GM12878 (cell line): ENCODE results near the gene CDHR2. TPM values are rescaled to one million over a fixed set of nuclear protein-coding genes. Genes with fewer than 3 reads are reported as not detected.

Experiments used
- ATAC-seq: fragments of 200-7000 bp; cut with Tn5 transposase; 3 replicates; pipeline ENCODE4 v1.9.1; 2020; ENCODE audit warnings: mild to moderate bottlenecking, moderate library complexity
- BruUV-seq: library from RNA; stranded (reverse); fragments of 400-500 nt; replicated peaks from 2 replicates; lab custom pipeline; 2021; lab: Mats Ljungman, UMichigan
- CTCF ChIA-PET: fragments of 300-600 bp; sonication (Branson Sonifier 250); formaldehyde crosslinking; extraction: SDS; loops from one replicate; lab custom pipeline; 2021; ENCODE audit warnings: inconsistent platforms; lab: Yijun Ruan, JAX
- POLR2A ChIA-PET: fragments of 350-600 bp; formaldehyde crosslinking; extraction: SDS; loops from one replicate; lab custom pipeline; 2021; ENCODE audit warnings: inconsistent platforms; lab: Charles Lee
- RAD21 ChIA-PET: fragments of 300-600 bp; sonication (Branson Sonifier 250); formaldehyde crosslinking; loops from one replicate; lab custom pipeline; 2023; ENCODE audit warnings: antibody characterized with exemption; ENCODE audit not compliant: unreplicated experiment; lab: Charles Lee
- SMC1A ChIA-PET: fragments of 300-600 bp; sonication (Branson Sonifier 250); formaldehyde crosslinking; loops from one replicate; lab custom pipeline; 2023; ENCODE audit not compliant: unreplicated experiment, uncharacterized antibody; lab: Charles Lee
- DNase-seq: peaks from one replicate; pipeline ENCODE4 v3.0.0-alpha.2; 2011; ENCODE audit warnings: low read depth, low spot score
- FAIRE-seq: peaks from 3 replicates; lab custom pipeline; 2011; peaks lifted over from hg19 to GRCh38; lab: Jason Lieb, UNC
- H2AFZ ChIP-seq: 2 replicates; pipeline ENCODE4 v1.6.0; 2011; ENCODE audit warnings: low read depth, low read length, control low read depth; ENCODE audit not compliant: control insufficient read depth
- H3K27ac ChIP-seq: 2 replicates; pipeline ENCODE4 v1.5.1; 2011; ENCODE audit warnings: control low read depth; ENCODE audit not compliant: control insufficient read depth, insufficient read depth
- H3K27me3 ChIP-seq, 2 experiments: replicated peaks in 1 of 2; 2 replicates each; pipeline versions ENCODE4 v1.6.0 to v1.6.1; 2011; ENCODE audit warnings: low read length in 1 of 2; ENCODE audit not compliant: control insufficient read depth in 2 of 2, insufficient read depth in 2 of 2
- H3K36me3 ChIP-seq, 2 experiments: 2 replicates each; pipeline ENCODE4 v1.5.1; 2011; ENCODE audit warnings: low read length in 1 of 2; ENCODE audit not compliant: control insufficient read depth in 2 of 2, insufficient read depth in 2 of 2
- H3K4me1 ChIP-seq: 2 replicates; pipeline ENCODE4 v1.6.1; 2011; ENCODE audit warnings: mild to moderate bottlenecking, low read length, moderate library complexity, mixed read lengths; ENCODE audit not compliant: control insufficient read depth, insufficient read depth
- H3K4me2 ChIP-seq: 2 replicates; pipeline ENCODE4 v1.6.0; 2011; ENCODE audit warnings: control low read depth; ENCODE audit not compliant: control insufficient read depth, insufficient read depth
- H3K4me3 ChIP-seq: fragments of 200-600 bp; sonication (generic); 2 replicates; pipeline ENCODE4 v1.5.1; 2016
- H3K79me2 ChIP-seq: 2 replicates; pipeline ENCODE4 v1.6.0; 2011; ENCODE audit warnings: low read length; ENCODE audit not compliant: control insufficient read depth, insufficient read depth
- H3K9ac ChIP-seq: 2 replicates; pipeline ENCODE4 v1.8.0; 2011; ENCODE audit warnings: low read length, control low read depth, mixed read lengths; ENCODE audit not compliant: control insufficient read depth, insufficient read depth
- H3K9me3 ChIP-seq: replicated peaks from 3 replicates; pipeline ENCODE4 v1.5.1; 2011; ENCODE audit warnings: mild to moderate bottlenecking, low read length; ENCODE audit not compliant: control insufficient read depth, insufficient read depth
- H4K20me1 ChIP-seq: 2 replicates; pipeline ENCODE4 v1.6.0; 2011; ENCODE audit not compliant: control insufficient read depth, insufficient read depth
- BMI1 ChIP-seq: fragments of 450-650 bp; IDR thresholded peaks from 2 replicates; pipeline ENCODE4 v1.6.1; 2016; ENCODE audit warnings: mild to moderate bottlenecking, moderate library complexity, borderline replicate concordance
- CBFB ChIP-seq: IDR thresholded peaks from 2 replicates; pipeline ENCODE4 v1.6.1; 2016; ENCODE audit warnings: antibody characterized with exemption, low read depth
- E2F4 ChIP-seq: IDR thresholded peaks from 2 replicates; pipeline ENCODE4 v1.6.1; 2012; ENCODE audit warnings: low read depth, low read length, improper control_type of control experiment
- GABPA ChIP-seq: IDR thresholded peaks from 2 replicates; pipeline ENCODE4 v1.6.1; 2014; ENCODE audit warnings: antibody characterized with exemption, low read depth, mild to moderate bottlenecking, inconsistent platforms
- HDAC6 ChIP-seq: fragments of 200-600 bp; sonication (generic); IDR thresholded peaks from one replicate; pipeline ENCODE4 v1.8.0; 2017; ENCODE audit warnings: antibody characterized with exemption; ENCODE audit not compliant: unreplicated experiment
- IRF3 ChIP-seq: fragments of 450-650 bp; IDR thresholded peaks from 2 replicates; pipeline ENCODE4 v1.6.1; 2014; ENCODE audit warnings: mild to moderate bottlenecking
- KAT2A ChIP-seq: conservative IDR thresholded peaks from 2 replicates; pipeline ENCODE4 v1.6.1; 2011; ENCODE audit warnings: low read depth, low read length; ENCODE audit not compliant: control insufficient read depth
- MEF2B ChIP-seq: fragments of 450-650 bp; IDR thresholded peaks from 2 replicates; pipeline ENCODE4 v1.6.1; 2018; ENCODE audit warnings: mild to moderate bottlenecking, moderate library complexity; ENCODE audit not compliant: partially characterized antibody, poor library complexity, severe bottlenecking
- NFIC ChIP-seq: IDR thresholded peaks from 2 replicates; pipeline ENCODE4 v1.6.1; 2012; ENCODE audit warnings: low read depth, mild to moderate bottlenecking, inconsistent platforms, low read length, moderate library complexity
- NR2F1 ChIP-seq: fragments of 450-650 bp; conservative IDR thresholded peaks from 2 replicates; pipeline ENCODE4 v1.6.1; 2017; ENCODE audit warnings: mild to moderate bottlenecking
- PAX5 ChIP-seq: IDR thresholded peaks from 2 replicates; pipeline ENCODE4 v1.6.1; 2011; ENCODE audit warnings: low read depth, low read length, borderline replicate concordance
- SMAD5 ChIP-seq: IDR thresholded peaks from 2 replicates; pipeline ENCODE4 v1.6.1; 2016; ENCODE audit warnings: antibody characterized with exemption, low read depth
- STAT3 ChIP-seq: IDR thresholded peaks from 2 replicates; pipeline ENCODE4 v1.6.1; 2011; ENCODE audit warnings: low read depth, low read length, improper control_type of control experiment
- SUPT20H ChIP-seq: IDR thresholded peaks from 2 replicates; pipeline ENCODE4 v1.6.1; 2011; ENCODE audit warnings: low read depth, mild to moderate bottlenecking, low read length, moderate library complexity, borderline replicate concordance; ENCODE audit not compliant: control insufficient read depth
- ZBTB33 ChIP-seq: fragments of 450-650 bp; IDR thresholded peaks from 2 replicates; pipeline ENCODE4 v1.6.1; 2017; ENCODE audit warnings: mild to moderate bottlenecking
- ZBTB4 ChIP-seq: fragments of 450-650 bp; formaldehyde crosslinking; IDR thresholded peaks from 2 replicates; pipeline ENCODE4 v1.4.0; 2022; ENCODE audit warnings: mild to moderate bottlenecking, moderate library complexity
- ZNF217 ChIP-seq: fragments of 450-650 bp; IDR thresholded peaks from 2 replicates; pipeline ENCODE4 v1.6.1; 2017; ENCODE audit warnings: antibody characterized with exemption, mild to moderate bottlenecking
- ZZZ3 ChIP-seq: IDR thresholded peaks from 2 replicates; pipeline ENCODE4 v1.6.1; 2011; ENCODE audit warnings: low read depth; ENCODE audit not compliant: control insufficient read depth, insufficient read length
- WGBS: methylation state at CpG from one replicate; pipeline ENCODE4 v1.1.6; 2016; ENCODE audit warnings: low lambda C conversion rate; ENCODE audit not compliant: insufficient replicate concordance, insufficient coverage; ENCODE audit errors: missing lambda C conversion rate; 5-methylcytosine and 5-hydroxymethylcytosine counted together
- in situ Hi-C: fragments of 300-500 bp; cut with MboI; formaldehyde crosslinking; loops from 9 replicates; pipeline ENCODE4 v1.14.3; 2018; ENCODE audit warnings: mixed read lengths
- intact Hi-C: fragments of 100-400 bp; cut with micrococcal nuclease; formaldehyde crosslinking; loops from one replicate; pipeline ENCODE4 v1.14.2; 2022; ENCODE audit not compliant: unreplicated experiment
- polyA plus RNA-seq, 11 experiments: library from polyadenylated mRNA; depleted of rRNA in 4 of 11; unstranded in 6 of 11; stranded (reverse) in 5 of 11; fragments of >200 nt; fragmentation: Nextera tagmentation in 4 of 11; fragmentation: Illumina TruSeq in 1 of 11; extraction: Ambion mirVana in 4 of 11; extraction: Trizol in 1 of 11; gene quantifications; 1 replicate in 1 of 11; 2 replicates in 10 of 11; pipeline versions ENCODE4 v1.2.1 to v1.2.3, GENCODE V29; 2011 to 2016; ENCODE audit warnings: inconsistent platforms in 2 of 11, missing spikeins in 2 of 11, low read depth in 1 of 11
- total RNA-seq, 4 experiments: library from RNA; depleted of rRNA in 3 of 4; stranded (reverse); fragments of >200 nt in 3 of 4; fragmentation: Illumina TruSeq in 1 of 4; extraction: Trizol in 1 of 4; gene quantifications; 2 replicates each; pipeline versions ENCODE4 v1.2.1 to v1.2.3, GENCODE V29; 2013 to 2021

CDHR2 gene
- total and polyA plus RNA-seq, 10 of the 15 experiments (the other 5 are each of a cell fraction or from before 2014, with no cell fraction given) = 0.03 to 0.46 (median 0.06) TPM; not detected in 5

- H3K4me2 ChIP-seq = no peak overlapping the region
- intact Hi-C loops (no loop called here), in situ Hi-C loops (no loop called here)
- WGBS = 76% methylated on average over 13 of the region's 13 CpGs
- no peaks in the 10 kb centered on the region for H4K20me1 ChIP-seq
- ChIA-PET CTCF (no interaction called here), SMC1A (no interaction called here)
- peaks cover 20% of the 10 kb centered on the region for H3K4me1 ChIP-seq
- H3K4me3 ChIP-seq = no peak overlapping the region
- no peak for TF ChIP-seq MEF2B
- TF ChIP-seq SUPT20H = no peak
- no peak for TF ChIP-seq ZNF217
- TF ChIP-seq KAT2A = no peak
- no peak for TF ChIP-seq E2F4
- TF ChIP-seq GABPA = no peak
- TF ChIP-seq NR2F1 = no peak
- TF ChIP-seq CBFB = no peak
- TF ChIP-seq BMI1 = no peak
- TF ChIP-seq ZZZ3 = no peak
- TF ChIP-seq ZBTB33 = no peak
- TF ChIP-seq NFIC = no peak
- TF ChIP-seq IRF3 = no peak
- TF ChIP-seq ZBTB4 (CRISPR knock-in tag) = no peak
- TF ChIP-seq STAT3 = no peak
- TF ChIP-seq HDAC6 = no peak
- no peak for TF ChIP-seq SMAD5
- TF ChIP-seq PAX5 = no peak
- TF ChIP-seq, all 136 proteins: peak for 0
- ATAC-seq = no peak
- FAIRE-seq = no peak
- no peak overlapping the region for H2AFZ ChIP-seq
- ChIA-PET POLR2A (no interaction called here), RAD21 (no interaction called here)
- H3K9ac ChIP-seq = no peak overlapping the region
- BruUV-seq = no TSS peak
- H3K9me3 ChIP-seq = no peaks in the 10 kb centered on the region
- DNase-seq = no peak
- H3K79me2 ChIP-seq = 0 out of 2 replicates have a peak, but pooled peaks cover 1% of the 10 kb centered on the region
- H3K27ac ChIP-seq = no peak overlapping the region
- H3K27me3 ChIP-seq = no peaks in the 10 kb centered on the region
- no peaks in the 10 kb centered on the region for H3K36me3 ChIP-seq
Measured at GRCh38 chr5:176545737-176546509, 3.2 kb upstream of the CDHR2 start.
